GM19397 (cell line): ENCODE measurements around the gene SLC22A23.

Experiments used
- ATAC-seq: cut with Tn5 transposase; IDR thresholded peaks from one replicate; pipeline ENCODE4 v1.9.1; 2021; ENCODE audit warnings: mild to moderate bottlenecking, moderate library complexity; ENCODE audit not compliant: unreplicated experiment

SLC22A23 gene

DNA sequence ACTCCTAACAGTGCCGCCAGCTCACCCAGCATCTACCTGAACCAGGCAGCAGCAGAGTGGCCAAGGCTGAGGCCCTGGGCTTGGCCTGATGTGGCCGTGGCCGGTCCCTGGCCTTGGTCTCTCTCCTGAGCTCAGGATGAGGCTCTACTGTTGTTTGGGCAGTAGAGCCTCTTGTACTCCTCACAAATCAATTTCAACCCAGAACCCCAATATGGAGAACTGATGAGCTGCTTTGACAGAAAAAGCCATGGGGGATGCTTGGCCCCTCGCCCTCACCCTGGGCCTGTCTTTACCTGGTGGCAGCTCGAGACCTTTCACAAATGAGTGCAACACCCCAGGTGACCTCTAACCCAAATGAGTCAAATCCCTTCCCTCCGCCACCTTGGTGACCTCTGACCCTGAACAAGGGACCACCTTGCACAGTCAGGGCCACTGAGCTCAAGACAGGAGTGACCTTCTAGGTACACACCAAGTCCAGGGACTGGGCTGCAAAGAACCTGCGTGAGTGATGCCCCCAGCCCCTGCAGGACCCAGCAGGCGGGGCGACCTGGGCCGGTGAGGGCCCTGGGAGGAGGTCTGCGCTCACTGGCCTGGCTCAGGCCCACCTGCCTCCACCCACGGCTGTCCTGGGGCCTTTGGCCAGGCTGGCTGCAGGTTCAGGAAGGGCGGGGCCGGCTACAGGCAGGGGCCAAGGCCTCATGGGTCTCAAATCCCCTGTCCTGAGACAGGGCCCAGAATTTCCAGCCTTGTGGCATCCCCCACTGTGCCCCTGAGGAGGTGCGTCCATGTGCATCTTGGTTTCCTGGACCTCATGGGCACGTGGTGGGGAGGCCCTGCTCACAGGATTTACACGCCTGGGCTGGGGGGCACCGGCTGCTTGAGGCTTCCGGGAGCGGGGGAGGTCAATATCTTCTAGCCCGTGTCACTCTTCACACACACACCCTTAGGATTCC lies 167.9 kb downstream of the SLC22A23 start:
- no peak for ATAC-seq

DNA sequence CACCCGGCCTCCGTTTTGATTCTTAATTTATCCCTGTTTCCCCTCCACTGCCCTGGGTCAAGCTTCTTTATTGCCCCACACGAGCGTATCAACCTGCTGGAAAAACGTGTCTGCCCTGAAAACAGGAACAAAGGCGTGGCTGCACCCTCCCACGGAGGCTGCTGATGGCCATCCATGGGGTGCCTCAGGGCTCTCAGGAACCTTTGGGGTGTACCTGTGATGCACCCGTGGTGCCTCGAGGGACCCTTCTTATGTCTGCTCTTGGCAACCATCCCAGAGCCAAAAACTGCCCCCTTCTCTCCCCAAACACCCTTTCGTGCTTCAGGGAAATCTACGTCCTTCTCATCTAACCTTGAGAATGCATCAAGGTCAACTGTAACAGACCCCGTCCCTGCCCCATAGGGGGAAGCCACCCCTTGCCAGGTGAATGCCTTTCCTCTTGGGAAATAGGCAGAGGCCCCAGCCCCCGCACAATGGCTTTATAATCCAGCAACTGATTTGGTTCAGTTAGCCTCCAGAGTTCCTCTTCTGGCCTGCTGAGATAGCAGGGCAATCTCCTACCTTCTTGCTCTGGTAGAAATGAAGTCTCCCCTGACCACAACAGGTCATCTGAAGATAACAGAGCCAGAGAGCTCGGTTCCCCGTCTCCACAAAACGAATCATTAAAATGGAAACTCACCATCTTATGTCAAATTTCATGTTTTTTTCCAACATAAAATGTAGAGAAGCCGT lies 168.7 kb downstream of the SLC22A23 start:
- ATAC-seq, result no peak

DNA sequence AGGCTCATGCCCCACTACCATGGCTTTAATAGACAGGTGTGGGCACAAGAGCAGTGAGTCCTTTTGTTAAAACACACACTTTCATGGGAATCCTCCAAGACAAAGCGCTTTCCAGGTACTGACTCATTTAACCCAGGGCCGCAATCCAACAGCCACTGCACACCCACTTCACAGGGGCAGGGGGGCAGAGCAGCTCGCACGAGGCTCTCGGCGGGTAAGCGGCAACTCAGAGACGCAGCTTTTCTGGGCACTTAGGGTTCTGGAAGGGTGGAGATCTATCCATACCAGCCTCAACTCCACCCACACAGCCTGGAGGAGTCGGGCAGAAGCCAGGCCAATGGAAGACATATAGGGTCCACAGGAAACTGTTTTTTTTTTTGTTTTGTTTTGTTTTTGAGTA lies 169.5 kb downstream of the SLC22A23 start:
- no peak for ATAC-seq

DNA sequence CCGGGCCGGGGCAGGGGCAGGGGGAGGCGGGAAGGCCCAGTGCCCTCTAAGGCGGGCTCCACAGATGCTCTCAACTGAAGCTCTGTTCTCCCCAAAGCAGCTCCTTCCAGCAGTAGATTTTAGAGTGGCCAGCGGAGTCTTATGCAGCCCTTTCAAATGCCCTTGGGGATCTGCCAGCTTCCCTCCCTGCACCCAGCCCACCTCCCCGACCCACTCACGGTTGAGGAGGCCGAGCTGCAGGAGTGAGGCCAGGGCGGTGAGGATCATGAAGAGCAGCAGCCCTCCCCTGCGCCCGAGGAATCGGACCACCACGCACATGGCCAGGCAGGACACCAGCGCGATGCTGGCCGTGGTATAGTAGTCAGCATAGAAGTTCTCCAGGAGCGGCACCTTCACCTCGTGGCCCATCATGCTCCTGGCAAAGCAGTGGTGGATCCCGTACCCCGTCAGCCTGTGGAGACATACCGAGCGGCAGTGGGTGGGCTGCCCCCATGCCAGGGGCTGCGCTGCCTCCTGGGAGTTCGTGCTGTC lies 170.1 kb downstream of the SLC22A23 start:
- ATAC-seq, result no peak

DNA sequence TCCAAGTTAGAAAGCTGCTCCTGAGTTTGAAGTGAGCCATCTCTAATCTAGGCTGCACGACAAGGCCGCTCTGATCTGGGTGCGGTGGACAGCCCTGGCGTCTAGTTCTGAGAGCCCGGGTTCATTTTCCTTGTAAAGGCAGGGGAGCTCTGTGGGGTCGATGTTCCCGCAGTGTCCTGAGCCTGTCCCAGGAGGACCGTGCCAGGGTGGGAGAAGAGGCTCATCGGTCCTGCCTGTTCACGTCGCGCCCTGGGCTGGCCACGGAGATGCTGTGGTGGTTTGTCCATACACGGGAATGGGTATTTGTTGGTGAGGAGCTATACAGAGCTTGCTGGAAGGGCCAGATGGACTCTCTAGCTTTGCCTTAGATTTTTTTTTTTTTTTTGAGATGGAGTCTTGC lies 171.1 kb downstream of the SLC22A23 start:
- ATAC-seq, result no peak

DNA sequence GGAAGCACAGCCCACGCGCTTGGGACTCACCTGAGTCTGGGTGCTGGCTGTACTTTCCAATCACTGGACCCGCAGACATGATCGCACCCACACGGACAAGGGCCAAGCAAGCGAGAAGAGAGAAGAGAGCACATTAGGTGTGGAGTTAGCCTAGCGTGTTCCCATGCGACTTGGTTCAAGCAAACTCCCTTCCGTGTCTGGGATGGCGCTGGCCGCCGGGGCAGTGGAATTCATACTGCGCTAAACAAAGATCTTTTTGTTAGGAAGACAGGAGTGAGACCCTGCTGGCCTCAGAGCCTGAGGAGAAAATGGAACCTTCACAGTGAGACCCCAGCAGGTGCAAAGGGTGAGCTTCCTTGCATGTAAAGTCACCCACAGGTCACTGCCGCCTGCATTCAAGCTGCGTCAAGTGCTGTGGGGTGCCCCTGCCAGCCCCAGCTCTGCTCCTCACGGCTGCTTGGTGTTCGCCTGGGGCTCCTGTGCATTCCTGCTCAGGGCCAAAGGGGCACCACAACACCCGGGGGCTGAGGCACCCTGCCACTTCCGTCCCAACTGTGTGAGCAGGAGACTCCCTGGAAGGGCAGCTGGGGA lies 171.7 kb downstream of the SLC22A23 start:
- ATAC-seq, result no peak

DNA sequence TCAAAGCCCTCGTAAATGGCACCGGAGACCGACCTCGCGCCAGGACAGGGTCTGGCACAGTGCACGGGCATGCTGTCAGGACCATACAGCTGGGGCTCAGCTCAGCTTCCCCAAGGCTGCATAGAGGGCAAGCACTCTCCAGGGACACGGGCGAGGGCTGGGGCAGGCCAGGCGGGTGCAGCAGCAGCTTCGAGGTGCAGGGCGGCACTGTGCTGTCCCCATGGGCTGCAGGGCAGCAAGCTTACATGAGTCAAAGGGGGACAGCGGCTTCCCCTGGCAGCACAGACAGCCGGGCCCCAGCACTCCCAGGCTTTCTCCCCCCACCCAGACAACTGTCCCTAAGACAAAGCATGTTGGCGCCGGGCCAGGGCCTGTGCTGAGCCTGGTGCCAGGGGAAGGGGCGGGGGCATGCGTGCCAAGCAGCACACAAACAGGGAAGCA lies 172.4 kb downstream of the SLC22A23 start:
- ATAC-seq, result no peak

DNA sequence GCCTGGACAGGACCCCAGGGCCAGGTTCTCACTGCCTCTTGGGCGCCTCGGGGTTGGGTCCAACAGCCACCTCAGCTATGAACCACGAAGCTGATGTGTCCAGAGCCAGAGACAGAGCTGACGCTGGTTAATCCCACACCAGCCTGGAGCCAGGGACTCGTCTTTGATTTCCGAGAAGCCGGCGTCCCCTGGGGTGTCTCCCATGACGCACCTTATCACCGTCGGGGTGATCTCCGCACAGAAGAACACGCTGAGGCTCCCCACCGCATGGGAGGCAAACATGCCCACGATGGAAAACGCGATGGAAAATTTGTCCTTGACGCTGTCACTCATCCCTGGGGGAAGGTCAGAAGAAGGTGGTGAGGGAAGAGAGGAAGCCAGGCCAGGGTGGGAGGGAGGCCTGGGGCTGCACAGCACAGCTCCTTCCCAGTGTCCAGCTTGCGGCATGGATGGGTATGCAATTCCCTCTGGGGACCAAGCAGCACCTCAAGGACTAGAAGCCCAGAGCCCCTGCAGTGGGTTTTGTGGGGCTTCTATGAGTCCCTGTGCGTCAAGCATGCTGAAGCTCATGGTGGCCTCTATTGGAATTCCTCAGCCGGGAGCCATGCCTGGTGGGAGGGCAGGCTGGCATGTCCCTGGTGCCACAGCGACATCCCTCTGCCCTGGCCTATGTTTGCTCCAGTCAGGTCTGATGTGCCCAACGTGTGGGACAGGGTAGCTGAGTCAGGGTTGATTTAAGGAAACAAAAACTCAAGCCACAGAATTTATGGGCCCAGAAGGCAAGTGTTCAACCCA lies 173.0 kb downstream of the SLC22A23 start:
- ATAC-seq, result no peak

DNA sequence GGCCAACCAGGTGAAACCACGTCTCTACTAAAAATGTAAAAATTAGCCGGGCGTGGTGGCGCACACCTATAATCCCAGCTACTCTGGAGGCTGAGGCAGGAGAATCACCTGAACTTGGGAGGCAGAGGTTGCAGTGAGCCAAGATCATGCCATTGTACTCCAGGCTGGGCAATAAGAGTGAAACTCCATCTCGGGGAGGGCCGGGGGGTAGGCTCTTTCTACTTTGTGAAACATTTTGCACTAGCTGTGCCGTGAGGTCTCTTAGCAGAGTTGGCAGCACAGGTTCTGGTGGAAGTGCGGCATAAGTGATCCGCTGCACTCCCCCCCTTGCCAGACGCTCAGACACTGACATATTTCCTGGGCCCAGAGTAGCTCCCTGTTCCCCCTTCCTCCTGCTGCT lies 173.6 kb downstream of the SLC22A23 start:
- no peak for ATAC-seq

DNA sequence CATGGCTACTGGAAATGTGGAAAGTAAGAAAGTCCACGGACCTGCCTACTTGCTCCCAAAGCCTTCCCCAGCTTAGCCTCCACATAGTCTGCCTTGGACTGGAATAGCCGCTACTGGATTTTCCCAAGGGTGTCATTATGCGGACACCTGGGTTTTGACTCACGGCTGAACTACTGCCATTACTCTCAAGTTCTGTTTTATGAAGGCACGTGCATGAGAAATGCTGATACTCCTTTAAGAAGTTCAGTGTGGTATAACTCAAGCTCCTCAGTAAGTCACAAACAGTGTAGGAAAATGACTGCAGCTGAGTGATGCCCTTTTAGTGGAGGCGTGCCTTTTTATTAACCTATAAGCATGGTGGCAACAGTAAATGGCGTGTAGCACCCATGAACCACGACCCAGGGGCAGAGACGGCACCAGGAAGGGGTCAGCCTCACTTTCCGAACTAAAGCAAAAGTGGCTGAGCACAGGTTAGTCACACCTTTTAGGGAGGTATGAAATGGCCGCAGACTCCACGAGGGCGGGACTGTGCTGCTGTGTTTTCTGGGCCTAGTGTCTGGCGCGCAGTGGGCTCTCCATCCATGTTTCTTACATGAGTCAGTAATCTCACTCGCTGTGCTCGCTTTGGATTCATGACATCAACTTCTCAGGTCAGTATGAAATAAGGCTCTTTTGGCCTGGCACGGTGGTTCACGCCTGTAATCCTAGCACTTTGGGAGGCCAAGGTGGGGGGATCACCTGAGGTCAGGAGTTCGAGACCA lies 174.2 kb downstream of the SLC22A23 start:
- no peak for ATAC-seq

GRCh38 chr6:3281631-3282475 lies 175.0 kb downstream of the SLC22A23 start:
- no peak for ATAC-seq

GRCh38 chr6:3280866-3281465 lies 175.9 kb downstream of the SLC22A23 start:
- ATAC-seq, result no peak

- ATAC-seq, result no peak
Observed at GRCh38 chr6:3280091-3280490, 176.8 kb downstream of the SLC22A23 start.

DNA sequence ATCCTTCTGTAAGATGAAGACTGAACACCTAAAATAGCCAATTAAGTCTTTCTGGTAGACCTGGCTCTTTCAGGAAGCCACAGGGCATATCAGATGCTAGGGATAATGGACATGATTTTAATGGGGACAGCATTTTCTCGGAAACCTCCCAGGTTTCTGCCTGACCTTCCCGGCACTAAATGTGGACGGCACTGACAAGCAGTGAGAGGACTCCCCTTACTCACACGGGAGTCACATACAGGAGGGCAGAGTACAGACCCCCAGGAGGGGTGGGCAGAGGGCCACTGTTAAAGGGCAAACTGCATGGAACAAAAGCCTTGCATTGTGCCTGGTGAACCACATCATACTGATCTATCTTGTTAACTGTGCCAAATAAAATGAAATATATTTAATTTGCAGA lies 178.2 kb downstream of the SLC22A23 start:
- no peak for ATAC-seq

DNA sequence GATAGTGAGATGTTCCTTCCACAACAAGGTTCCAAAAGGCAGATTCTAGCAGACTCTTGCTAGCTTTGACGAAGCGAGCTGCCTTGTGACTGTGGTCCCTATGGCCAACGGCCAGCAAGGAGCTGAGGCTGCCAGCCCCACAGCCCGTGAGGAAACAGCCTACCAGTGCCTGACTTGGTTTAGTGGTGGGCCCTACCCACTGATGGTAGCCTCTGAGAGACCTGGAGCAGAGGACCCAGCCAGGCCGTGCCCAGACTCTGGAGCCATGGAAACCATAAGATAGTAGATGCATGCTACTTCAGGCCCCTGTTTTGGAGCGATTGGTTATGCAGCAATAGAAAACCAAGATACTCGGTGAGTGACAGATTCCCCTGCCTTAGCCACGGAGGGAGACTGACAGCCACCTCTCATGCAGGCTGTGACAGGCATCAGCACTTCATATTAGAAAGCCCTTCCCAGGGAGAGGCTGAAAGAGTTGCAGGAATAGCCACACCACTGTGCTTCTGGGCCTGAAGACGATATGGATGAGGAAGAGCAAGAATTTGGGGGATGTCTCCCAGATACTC lies 178.9 kb downstream of the SLC22A23 start:
- ATAC-seq, result no peak

DNA sequence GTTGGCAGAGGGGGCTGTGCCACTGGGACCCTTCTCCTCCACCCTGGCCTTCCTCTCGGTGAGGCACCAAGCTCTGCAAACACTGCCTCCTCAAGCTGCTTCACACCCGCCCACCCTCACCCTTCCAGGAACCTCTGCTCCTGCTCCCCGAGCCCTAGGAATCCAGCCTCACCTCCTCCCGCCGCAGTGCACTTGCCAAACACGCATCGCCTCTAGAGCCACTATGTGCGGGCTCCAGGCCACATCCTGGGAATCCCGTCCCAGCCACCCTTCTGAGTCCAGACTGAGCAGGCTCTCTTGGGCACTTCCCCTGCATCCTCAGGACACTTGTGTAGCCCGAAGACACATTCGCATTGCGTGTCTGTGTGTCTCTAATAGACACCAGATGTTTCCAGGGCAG lies 179.6 kb downstream of the SLC22A23 start:
- ATAC-seq, result no peak

DNA sequence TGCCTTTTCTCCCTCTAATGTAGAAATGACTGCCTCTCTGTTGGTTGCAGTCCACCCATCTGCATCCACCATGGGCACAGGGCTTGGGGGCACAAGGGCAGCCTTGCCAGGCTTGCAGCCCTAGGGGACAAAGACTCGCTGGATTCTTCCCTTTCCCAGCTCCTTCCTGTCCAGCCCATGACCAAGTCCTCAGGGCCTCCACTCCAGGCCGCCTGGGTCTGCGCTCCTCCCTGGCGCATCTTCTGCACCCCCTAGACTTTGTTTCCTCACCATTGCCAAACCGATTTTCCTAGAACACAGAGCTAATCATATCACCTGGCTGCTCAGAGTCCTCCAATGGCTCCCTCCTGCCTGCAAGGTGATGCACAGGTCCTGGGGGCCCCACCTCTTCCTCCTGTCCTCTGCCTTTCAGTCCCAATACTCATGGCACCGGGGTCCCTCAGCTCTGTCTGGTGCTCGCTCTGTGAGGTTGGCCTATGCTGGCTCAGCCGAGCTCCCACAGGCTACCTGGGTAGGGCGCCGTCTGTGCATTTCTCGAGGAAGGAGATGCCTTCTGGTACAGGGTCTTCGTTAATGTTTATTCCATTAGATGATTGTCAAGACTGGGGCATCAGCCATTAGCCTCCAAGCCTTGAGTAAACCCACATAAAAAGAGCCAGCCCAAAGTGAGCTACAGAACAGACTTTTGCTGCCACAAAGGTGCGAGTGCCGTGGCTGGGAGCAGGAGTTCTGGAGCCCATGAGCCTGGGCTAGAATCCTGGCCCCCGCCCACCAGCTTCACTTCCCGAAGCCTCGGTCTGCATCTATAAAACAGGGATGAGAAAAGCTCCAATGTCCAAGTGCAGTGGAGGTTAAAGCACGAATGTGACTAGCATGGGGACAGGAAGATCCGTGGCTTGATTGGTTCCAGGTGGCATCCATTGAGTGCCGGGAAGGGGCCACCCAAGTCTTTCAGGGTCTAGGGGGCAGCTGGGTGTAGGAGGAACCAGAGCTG lies 180.4 kb downstream of the SLC22A23 start:
- ATAC-seq, result no peak
